Sciatic nerve (tissue), 2 donors: ENCODE measurements around the gene KCNQ1. TPM values are rescaled to one million over a fixed set of nuclear protein-coding genes. Genes with fewer than 3 reads are reported as not detected.

Experiments
- ATAC-seq: fragments of 200-7000 bp; cut with Tn5 transposase; one replicate; pipeline ENCODE4 v1.9.1; 2020; ENCODE audit warnings: mild to moderate bottlenecking, moderate library complexity
- DNase-seq: peaks from one replicate; pipeline ENCODE4 v3.0.0-alpha.2; 2020; ENCODE audit warnings: low spot score
- intact Hi-C: fragments of 100-400 bp; cut with DNase I; formaldehyde crosslinking; loops from one replicate; pipeline ENCODE4 v1.14.2; 2022
- total RNA-seq: library from RNA; stranded (reverse); fragmentation: NEBNext Ultra II Directional; extraction: Animal tissue kit (Norgen Biotek cat#: 25700); gene quantifications from one replicate; pipeline ENCODE4 v1.2.1, GENCODE V29; 2021
- donor health status: DM: no; HTN: no; CAD: no.
- donor health status: DM: no; HTN: no; CAD: no.

Gene KCNQ1
- total RNA-seq, 1 donor from 2014 or later: 6.2 TPM

- DNase-seq: peak; percentile 50
- no peak for ATAC-seq
Observed at GRCh38 chr11:2788168-2789071, 343.6 kb downstream of the KCNQ1 start.

GRCh38 chr11:2789331-2789730, 344.5 kb downstream of the KCNQ1 start:
- peak; percentile 40 for DNase-seq
- ATAC-seq: no peak
- intact Hi-C loops: no loop called here

More at GRCh38 chr11:2788168-2789071, 343.6 kb downstream of the KCNQ1 start:
- intact Hi-C loops: no loop called here

- intact Hi-C loops: no loop called here
- ATAC-seq (no peak), DNase-seq (peak; percentile 49)
Observed at GRCh38 chr11:2789791-2790567, 345.2 kb downstream of the KCNQ1 start.

GRCh38 chr11:2790568-2790921, 345.7 kb downstream of the KCNQ1 start:
- intact Hi-C loops: no loop called here
- DNase-seq: peak; percentile 52
- ATAC-seq: no peak

DNA sequence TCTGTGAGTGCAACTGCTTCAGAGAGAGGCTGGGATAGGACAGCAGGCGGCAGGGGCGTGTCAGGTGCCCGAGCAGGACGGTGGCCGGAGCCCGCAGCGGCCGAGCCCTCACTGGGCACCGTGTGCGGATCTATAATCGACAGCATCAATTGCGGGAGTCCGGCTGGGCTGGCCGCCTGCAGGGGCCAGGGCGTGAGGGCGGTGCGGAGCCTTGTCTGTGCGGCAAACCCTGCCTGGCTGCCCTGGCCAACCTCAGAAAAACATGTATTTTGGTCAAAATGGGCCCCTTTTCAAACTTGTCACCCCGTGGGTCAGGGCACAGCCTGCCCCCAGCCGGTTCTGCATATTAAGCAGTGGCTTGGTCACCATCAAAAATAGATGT, 346.3 kb downstream of the KCNQ1 start:
- intact Hi-C loops: no loop called here
- ATAC-seq: peak; percentile 2

DNA sequence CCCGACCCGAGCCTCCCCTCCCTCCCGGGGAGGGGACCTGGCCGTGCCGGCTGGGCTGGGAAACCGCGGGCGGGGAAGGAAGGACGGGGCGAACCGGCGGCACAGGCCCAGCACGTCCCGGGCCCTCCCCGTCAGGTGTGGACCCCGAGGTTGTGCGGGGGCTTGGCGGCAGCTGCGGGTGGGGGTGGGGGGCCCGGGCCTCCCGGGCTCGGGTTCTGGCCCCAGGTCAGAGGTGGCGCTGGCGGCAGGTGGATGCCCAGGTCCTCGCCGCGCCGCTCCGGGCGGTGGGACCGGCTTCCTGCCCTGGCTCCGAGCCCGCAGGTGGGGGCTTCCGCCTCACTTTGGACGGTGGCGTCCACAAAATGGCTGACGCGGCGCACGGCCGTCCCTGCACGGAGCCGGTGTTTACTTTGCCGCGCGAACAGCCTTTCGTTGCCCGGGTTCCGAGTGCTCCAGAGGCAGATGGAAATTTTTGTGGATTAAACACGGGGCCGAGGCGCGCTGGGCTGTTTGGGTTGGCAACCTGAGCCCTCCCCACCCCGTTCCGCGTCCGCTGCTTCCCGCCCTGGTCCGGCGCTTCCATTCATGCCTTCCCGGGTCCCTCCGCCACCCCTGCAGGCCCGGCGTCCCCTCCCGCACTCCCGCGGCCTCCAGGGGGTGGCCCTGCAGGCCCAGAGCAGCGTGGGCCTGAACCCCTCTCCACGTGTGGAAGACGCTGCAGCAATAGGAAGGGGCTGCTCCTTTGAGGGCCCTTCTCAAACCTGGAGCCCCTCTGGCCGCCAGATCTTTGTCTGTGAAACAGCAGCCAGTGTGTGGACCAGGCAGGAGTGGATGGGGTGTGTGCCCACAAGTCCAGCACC, 346.9 kb downstream of the KCNQ1 start:
- ATAC-seq (peak; percentile 63), DNase-seq (peak; percentile 73)
- intact Hi-C loops: no loop called here

More for the DNA sequence above, 346.3 kb downstream of the KCNQ1 start:
- peak; percentile 58 for DNase-seq

- intact Hi-C loops: no loop called here
- ATAC-seq (no peak), DNase-seq (peak; percentile 60)
Observed at GRCh38 chr11:2792381-2793250, 347.8 kb downstream of the KCNQ1 start.

DNA sequence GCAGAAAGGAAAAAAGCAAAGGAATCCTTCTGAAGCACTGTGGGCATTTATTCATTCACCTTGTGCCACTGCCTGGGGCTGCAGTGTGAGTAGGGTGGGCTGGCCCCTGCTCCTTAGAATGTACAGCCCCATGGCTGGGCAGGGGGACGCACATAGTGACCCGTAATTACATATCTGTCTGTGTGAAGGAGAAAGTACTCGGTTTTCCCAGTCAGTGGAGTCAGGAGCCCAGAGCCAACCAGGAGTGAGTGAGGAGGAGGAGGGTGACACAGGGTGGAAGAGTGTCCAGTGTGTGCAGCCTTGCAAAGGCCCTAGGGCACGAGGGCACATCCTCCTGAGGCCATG, 348.9 kb downstream of the KCNQ1 start:
- ATAC-seq (no peak), DNase-seq (no peak)
- intact Hi-C loops: no loop called here

GRCh38 chr11:2794046-2794967, 349.5 kb downstream of the KCNQ1 start:
- intact Hi-C loops: no loop called here
- no peak for ATAC-seq
- peak; percentile 49 for DNase-seq

DNA sequence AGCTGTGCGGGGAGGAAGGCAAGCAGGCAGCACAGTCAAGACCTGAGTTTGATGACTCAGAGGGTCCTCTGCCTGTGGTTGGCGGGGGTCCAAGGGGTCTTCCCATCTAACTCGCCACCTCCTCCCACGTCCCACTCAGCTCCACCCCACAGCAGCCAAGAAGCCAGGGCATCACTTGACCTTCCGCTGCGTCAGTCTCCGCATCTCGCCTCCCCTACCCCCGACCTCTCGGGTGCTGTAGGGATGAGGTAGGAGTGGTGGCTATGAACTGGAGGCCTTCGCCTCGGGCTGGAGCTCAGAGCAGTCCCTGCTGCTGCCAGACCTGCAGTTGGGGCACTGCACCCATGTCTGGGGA, 350.1 kb downstream of the KCNQ1 start:
- ATAC-seq (no peak), DNase-seq (peak; percentile 58)
- intact Hi-C loops: no loop called here

DNA sequence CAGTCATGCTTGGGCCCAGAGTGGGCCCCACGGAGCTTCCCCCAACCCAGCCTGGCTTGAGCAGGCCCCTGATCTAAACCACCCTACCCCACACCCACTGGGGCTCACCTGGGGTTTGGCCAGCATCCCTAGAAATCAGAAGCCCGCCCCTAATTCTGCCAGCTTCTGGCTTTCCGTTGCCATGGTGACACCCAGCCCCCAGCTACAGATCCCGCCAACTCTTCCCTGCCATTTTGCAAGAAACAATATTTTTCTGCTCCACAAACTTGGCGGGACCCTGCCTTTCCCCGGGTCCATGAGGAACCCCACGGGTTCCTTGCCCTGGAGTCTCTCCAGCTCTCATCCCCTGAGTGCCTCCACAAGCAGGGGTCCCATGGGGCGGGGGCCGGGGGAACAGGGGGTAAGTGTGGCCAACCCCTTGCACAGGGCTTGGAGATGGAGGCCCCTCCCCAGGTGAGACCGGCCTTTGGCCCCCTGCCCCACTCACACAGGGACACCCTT, 350.7 kb downstream of the KCNQ1 start:
- ATAC-seq (no peak), DNase-seq (peak; percentile 55)
- intact Hi-C loops: no loop called here

DNA sequence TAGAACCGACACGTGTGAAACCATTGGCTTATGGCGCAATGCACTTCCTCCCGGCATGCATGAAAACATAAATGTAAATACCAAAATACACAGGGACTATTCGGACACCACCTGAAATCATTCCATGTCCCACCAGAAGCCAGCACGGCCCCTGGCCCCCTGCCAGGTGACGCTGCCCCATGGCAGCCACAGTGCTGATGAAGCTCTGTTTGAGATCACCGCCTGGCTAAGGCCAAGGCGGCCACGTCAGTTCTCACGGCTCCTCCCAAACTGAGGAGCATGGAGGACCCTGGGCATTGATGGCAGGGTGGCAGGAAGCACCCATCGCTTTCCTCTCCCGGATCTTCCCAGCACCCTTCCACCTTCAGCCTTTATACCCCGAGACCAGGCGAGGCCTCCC, 351.3 kb downstream of the KCNQ1 start:
- DNase-seq: peak; percentile 46
- intact Hi-C loops: no loop called here
- ATAC-seq: no peak

- ATAC-seq (no peak), DNase-seq (peak; percentile 49)
- intact Hi-C loops: no loop called here
Observed at GRCh38 chr11:2796508-2797113, 351.8 kb downstream of the KCNQ1 start.

DNA sequence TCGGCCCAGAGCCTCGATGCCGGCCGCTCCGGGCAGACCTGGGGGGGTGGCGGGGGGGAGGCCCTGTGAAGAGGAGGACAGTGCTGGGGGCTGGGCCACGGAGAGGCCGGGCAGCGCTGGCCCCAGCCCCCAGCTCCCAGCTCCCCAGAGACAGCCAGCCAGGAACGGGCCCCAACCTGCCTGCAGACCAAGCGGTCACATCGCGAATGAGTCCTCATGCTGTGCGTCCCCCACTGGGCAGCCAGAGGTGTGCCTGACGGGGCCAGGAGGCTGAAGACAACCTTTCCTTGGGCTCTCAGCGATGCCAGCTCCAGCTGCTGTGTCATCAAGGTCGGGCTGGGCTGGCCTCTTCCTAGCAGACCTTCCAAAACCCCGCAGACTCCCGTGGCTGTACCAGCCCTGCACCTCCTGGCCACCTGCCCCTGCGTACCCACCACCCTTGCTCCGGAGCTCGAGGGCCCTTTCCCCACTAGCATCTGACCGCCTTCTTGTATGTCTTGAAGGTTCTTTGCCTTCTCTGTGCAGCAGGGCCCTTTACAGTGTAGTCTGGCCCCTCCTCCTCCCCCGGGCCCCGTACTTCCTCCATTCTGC, 352.4 kb downstream of the KCNQ1 start:
- DNase-seq (peak; percentile 53), ATAC-seq (no peak)
- intact Hi-C loops: no loop called here

GRCh38 chr11:2797741-2798361, 353.0 kb downstream of the KCNQ1 start:
- DNase-seq: peak; percentile 55
- ATAC-seq: no peak
- intact Hi-C loops: no loop called here
